Measurements from ENCODE around the gene BLACAT1.

GRCh38 chr1:205429762-205430695 lies 25.8 kb downstream of the BLACAT1 start:
- TF ChIP-seq CTCF (conservative IDR thresholded peaks at IDR 0.05) (no peak), EZH2 (IDR thresholded peaks at IDR 0.05; ENCODE audit: low read depth) (no peak)
